Activated T-cell treated with anti-CD3 and anti-CD28 coated beads, Interleukin-2, amount 50 U/mL, for 1 hour (primary cell): ENCODE data around the gene SCN2B.

Experiments
- DNase-seq: peaks from one replicate; pipeline ENCODE4 v3.0.0-alpha.2; 2020

Gene SCN2B

DNA sequence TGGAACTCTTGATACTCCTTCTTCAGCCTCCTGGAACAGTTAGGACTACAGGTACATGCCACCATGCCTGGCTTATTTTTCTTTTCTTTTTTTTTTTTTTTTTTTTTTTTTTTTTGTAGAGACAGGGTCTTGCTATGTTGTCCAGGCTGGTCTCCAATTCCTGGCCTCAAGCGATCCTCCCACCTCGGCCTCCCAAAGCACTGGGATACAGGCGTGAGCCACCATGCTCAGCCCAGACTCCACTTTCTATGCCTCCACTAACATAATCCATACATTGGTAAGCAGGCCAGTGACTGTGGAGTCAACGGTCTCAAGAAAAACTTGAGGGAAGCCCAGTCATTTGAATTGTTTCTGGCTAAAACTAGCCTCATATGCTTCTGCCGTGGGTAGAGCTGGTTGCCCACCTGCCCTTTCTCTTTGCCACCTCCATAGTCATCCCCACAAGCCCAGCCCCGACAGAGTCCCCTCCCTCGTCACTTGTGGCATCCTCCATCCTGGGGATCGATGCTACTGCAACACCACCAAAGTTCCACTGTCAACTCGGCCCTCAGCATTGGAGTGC, 2.4 kb downstream of the SCN2B start:
- DNase-seq: no peak

DNA sequence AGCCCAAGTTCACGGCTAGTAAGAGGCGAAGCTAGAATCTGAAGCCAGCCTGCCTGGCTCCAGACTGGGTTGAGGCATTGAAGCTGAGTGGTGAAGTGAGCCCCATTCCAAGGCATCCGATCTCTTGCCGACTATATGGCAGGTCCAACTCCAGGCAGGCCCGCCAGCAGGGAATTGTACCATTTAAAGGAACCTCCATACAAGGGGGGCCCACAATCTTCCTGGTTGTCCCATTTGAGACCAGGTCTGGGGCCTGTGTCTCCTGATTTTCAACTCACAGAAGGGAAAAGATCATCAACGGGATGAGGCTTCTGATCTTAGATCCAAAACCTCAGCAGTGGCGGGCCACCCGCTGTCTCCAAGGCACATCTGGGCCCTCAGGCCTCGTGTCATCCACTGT, 4.1 kb downstream of the SCN2B start:
- DNase-seq: no peak

DNA sequence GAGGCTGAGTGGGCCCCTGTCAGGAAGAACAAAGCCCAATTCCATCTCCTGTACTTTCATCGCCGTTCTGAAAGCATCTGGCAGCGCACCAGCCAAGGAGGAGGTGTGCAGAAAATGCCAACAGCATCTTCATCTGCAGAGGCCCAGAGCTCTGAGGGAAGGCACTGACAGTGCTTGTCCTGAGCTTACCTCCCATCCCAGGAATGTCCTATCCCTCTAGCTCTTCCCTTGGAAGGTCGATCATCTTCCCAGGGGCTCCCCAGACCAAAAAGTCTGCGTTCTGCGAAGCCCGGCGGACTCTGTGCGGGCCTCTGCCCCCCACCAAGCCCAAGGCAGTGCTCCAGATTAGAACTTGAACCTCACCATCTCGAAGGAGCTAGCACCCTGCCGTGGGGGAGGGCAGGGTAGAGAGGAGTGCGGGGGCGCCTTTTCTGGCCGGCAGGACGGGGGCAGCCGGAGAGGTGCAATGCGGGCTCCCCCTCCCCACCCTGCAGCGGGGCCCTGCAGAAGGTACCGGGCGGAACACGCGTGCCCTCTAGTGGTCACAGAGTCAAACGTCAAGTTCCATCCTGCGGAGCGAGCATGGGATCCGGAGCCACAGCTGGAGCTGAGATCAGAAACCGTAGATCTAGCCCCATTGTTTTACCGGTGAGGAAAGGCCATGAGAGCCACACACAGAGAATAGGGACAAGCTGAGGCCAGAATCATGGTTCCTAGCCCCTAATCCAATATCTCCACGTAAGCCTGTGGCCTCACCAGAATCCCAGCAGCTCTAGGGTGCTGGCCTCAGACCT, 5.0 kb downstream of the SCN2B start:
- peak; percentile 74 for DNase-seq

DNA sequence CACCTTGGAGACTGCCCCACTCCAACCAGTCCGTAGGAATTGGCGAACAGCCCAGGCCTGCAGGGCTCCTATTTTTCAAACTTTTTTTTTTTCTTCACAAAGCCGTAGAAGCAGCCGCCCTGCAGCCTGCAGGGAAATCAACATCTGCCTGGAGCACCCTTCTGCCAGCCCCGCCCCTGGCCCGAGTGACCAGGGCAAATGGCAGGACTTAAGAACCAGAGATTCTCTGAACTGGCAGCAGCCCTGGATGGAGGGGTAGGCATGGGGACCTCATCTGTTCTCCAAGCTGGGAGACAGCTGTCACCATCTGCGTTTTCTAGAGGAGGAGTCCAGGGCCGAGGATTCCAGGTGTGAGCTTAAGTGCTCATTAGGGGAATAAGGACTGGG, 5.6 kb downstream of the SCN2B start:
- no peak for DNase-seq

DNA sequence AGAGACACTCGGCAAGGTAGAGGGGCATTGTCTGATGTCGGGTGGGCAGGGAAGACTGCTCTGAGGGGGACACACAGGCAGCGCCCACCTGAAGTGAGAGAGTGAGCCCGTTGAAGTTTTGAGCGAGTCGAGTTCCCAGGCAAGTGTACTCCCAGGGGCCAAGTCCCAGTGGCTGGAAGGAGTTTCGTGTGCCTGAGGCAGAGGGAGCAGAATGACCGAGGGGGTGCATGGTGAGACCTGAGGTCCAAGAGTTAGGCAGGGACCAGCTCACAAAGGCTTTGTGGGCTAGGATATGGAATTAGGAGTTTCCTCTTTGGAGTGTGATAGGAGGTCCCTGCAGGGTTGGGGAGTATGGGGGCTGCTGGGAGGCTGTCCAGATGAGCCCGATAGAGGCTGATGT, 6.2 kb downstream of the SCN2B start:
- DNase-seq: no peak

DNA sequence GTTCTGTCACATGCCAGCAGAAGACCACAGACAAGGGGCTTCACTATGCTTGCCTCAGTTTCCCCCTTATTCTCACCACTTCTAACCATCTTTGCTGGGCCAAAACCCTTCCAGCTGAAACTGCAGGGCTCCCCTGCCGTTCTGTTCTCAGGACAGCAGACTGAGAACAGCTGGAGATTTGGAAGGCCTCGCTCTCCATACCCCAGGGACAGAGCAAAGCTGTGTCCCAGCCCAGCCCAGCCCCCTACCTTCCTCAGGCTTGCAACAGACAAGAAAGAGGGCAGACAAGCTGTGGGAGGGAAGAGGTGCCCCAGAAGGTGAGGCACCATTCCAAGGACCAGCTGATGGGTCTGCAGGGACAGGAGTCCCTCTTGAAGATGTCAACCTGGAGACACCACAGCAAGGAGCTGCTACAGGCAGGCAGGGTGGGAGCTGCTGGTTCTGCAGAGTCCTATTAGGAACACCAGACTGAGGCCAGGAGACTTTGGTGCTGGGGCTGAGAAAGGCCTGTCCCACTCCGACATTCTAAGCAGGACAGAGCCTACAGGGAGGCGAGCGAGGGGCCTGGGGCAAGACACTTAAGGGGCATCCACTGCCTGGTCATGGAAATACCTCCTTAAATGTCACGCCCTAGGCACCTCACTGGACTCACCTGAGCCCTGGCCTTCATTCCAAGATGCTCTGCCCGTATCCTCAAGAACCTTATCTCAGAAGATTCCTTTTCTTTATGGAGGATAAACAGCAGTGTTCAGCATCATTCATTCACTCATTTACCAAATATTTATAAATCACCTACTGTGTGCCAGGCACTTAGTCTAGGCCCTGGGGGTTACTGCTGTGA, 6.9 kb downstream of the SCN2B start:
- DNase-seq: no peak

DNA sequence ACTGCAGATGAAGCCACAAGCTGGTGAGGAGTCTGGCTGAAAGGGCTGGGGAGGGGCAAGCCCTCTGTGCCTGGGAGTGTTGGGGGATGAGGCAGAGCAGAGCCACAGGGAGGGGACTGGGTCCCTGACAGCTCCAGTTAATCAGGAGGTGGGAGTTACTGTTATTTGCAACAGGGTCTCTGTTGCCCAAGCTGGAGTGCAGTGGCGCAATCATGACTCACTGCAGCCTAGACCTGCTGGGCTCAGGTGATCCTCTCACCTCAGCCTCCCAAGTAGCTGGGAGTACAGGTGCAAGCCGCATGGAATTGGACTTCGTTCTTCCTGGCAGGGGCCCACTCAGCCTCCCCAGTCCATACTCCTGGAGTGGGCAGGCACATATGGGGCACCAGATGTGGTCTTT, 7.7 kb downstream of the SCN2B start:
- no peak for DNase-seq

DNA sequence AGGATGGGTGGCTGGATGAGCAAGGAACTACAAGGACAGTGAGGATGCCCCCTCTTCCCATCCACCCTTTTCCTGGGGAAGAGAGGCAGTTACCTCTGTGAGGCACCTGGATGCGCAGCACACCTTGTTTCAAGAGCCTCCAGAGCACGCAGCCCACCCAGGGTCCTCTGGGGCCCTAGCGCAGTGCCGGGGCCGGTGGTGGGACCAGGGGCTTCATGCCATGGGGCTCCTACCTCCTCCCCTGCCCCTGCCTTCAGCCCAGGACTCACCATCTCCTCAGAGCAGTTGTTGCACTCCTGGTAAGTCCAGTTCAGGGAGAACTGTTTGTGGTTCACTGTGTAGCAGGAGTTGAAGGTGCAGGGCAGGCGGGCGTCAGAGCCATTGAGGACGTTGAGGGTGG, 8.1 kb downstream of the SCN2B start:
- DNase-seq: no peak

DNA sequence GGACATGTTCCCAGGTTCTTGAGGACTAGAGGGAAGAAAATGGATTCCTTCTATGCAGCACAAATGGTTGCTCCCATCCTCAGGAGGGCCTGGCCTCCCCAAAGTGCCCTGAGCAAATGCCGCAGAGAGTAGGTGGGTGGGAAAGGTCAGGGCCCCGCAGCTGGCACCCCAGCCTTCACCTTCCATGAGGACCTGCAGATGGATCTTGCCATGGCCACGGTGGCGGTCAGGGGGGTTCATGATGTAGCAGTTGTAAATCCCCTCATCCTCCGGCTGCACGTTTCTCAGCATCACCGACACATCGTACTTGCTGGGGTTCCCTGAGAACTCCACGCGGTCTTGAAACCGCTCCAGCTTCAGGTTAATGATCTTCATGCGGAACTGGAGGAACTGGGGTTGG, 8.5 kb downstream of the SCN2B start:
- no peak for DNase-seq

DNA sequence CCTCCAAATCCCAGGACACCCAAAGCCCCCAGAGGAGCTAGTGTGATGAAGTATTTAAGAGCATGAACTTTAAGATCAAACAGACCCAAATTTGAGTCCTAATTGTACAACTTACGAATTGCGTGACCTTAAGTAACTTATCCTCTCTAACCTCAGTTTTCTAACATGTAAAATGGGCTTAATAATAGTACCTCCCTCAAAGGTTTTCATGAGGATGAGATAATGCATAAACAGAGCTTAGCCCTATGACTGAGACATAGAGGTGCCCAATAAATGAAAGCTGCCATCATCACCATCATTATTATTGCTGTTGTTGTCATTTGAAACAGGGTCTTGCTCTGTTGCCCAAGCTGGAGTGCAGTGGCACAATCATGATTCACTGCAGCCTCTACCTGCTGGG, 9.2 kb downstream of the SCN2B start:
- DNase-seq: no peak

DNA sequence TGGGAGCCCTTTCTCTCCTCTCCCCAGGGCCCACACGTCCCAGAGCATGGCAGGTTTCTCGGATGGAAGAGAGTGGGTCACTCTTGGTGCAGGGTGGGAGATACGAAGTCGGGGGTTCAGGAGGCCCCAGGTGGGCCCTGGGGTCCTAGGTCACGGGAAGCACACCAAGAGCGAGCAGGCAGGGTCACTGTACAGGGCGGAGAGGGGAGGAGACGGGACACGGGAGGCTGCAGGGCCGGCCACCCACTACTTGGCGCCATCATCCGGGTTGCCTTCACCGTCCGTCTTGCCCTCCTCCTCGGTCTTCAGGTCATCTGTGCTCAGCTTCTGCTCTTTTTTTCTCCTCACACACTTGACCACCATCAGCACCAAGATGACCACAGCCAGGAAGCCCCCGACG, 9.8 kb downstream of the SCN2B start:
- no peak for DNase-seq

DNA sequence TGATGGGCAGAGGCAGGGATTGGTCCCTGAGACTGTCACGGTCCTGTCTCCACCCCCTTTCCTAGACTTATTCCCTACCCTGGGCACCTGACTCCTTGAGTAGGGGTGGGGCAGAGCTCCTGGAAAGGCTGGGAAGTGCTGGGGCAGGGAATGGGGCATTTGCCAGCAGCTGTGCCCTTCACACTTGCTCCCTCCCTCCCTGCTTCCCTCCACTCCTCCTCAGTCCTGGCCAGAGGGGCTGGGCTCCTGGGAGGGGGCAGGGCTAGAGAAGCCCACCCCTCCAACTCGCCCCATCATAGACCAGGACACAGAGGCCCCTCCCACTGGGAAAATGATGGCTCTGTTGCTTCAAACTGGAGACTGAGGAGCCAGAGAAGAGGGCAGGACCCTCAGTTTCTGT, 11.6 kb downstream of the SCN2B start:
- no peak for DNase-seq

DNA sequence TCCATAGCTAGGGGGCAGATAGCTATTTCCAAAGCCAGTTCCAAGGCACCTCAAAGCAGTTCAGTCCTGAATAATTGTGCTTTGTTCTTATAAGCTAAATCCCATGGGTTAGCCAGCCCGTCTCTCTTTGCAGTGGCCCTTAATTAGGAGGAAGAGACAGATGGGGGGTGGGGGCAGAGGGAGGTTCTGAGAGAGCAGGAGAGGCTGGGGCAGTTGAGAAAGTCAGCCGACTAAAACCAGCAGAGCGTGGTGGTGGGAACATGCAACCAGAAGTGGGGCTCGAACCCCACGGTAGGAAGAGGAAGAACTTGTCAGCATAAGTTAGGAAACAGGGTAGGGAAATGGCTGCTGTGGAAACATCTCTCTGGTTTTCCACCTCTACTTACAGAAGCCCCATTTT, 12.9 kb downstream of the SCN2B start:
- no peak for DNase-seq

DNA sequence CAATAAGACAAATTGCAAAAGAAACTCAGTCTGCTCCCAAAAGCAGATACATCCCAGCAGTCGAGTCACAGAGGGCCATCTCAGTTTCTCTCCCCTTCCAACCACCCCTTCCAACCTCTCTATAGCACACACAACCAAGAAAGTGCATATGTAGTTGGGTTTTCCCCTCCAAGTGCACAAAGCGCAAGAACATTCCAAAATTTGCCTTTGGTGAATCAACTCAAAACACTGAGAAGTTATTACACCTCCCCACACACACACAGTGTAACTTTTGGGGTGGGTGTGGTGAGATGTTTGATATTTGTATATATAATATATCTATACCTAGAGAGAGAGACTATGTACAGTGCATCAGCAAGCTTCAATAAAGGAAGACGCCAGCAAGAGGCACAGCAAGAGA, 13.6 kb downstream of the SCN2B start:
- DNase-seq: no peak

DNA sequence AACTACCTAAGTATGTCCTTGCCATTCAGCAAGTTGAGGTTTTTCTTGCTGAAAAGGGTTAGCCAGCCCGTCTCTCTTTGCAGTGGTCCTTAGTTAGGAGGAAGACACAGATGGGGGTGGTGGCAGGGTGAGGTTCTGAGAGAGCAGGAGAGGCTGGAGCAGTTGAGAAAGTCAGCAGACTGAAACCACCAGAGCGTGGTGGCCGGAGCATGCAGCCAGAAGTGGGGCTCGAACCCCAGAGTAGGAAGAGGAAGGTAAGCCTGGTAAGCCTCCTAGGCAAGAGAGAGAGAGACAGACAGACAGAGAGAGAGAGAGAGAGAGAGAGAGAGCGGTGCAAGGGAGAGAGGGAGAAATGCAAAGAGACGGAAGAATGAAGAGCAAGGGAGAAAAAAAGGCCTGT, 14.7 kb downstream of the SCN2B start:
- no peak for DNase-seq

DNA sequence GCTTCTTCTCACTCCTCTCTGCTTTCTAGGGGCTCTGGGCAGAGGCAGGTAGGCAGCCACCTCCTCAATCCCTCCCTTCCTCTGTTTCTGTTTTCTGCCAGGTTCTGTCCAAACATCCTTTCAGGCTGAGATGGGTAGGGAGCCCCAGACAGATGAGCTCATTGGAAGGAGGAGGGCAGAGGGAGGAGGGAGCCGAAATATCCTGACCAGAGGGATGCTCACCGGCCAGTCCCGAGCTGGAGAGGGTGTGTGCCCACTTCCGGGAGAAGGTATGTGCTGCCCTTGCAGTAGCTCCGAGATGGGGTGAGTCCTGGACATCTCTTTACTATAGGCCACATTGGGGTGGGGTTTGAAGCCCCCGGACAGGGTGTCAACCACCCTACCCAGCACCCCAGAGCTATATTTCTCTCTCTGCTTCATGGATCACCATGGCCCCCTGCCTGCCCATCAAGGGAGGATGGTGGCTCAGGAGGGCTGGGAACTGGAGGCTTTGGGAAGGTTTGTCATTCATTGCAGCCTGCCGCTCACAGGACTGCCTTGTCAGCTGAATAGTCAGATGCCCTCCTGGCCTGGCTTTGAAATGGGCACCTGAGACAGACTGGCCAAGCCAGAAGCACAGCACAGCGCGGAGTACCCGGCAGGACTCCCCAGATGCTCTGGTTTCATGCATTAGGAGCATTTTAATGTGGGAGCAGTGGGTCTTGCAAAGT, 19.1 kb downstream of the SCN2B start:
- no peak for DNase-seq

DNA sequence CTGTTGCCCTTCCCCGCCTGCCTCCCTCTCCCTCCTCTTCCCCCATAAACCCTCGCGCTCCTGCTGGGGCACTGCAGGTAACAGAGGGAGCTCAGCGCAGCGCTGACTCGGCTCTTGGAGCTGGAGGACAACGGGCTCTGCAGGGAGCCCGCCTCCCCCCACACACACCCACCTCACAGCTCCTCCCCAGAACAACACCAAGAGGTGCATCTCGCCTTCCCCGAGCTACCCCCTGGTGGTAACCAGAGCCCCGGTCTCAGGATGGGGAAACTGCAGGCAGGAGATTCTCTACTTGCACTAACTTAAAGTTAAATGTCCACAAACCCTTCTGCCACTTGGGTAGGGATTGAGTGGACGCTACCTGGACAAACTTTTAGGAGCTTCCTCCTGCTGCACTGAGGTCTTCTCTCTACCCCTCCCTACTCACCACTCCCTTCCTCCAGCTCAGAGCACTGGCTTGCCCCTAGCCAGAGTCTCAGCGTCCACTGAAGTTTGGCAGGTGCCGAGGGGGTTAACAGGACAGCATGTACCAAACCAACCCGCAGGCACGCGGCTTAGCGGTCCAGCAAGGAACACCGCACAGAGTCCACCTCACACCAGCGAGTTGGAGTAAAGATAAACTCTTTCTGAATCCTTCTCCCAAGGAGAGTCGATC, 19.8 kb downstream of the SCN2B start:
- DNase-seq: peak; percentile 27

DNA sequence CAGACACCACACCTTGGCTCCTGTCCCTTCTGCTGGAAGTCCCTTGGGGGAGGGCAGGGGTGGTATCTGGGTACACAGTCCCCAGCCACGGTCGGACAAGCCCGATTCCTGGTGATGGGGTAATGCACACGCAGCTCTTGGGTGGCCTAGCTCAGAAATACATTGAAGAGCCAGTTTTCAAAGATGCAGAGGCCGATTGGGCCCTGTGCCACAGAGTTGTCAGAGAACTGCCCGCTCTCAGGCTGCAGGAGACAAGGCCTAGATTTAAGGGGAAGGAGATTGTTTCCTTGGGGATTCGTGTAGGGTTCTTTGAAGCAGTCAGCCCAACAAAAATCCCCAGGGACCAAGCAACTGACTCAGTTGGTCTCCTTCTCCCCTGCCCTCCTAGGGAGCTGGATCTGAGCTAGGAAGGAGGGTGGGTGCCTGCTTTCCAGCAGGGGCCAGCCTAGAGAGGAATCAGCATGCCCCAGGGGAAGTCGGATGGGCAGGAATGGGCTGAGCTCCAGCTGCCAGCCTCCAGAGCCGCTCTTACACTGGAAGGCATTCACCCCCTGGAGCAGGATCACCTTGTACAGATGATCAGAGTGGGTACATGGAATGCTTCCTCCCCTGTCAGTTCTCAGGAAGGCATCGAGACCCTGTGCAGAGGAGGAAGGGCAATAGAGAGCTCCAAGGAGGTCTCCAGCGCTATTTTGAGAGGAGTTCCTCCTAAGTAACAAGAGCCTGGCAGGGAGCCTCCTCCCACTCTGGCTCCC, 20.5 kb downstream of the SCN2B start:
- DNase-seq: no peak

DNA sequence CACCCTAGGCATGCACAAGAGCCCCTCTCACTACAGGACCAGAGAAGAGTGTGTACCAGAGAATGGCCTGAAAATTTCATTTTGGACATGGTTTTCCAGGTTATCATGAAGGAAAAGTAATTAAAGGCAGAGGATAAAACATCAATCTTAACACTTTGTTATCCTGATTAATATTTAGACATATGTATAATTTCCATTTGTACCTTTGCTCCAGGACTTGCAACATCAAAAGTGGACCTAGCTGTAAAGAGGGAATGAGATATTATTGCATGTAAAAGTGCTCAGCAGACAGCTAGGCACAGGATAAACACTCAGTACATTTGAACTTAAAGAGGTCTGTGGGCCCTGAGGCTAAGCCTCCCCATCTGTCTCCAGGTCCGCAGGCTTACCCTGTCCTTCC, 21.8 kb downstream of the SCN2B start:
- no peak for DNase-seq

DNA sequence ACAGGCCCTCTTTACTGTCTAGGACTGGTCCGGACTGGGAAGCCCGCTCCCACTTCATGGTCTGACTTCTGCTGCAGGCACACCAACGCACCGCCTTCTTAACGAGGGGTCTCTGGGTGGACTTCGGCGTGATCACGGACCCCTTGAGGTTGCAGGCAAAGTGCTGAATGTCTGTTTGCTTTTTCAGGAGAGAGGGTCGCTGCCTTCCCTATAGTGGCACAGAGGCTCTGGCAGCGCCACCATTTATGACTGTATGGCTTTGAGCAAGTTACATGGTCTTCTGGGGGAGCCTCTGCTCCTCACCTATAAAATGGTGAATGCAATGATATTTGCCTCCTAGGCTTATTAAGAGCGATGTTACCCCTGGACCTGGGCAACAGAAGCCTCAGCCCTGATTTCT, 22.5 kb downstream of the SCN2B start:
- no peak for DNase-seq

DNA sequence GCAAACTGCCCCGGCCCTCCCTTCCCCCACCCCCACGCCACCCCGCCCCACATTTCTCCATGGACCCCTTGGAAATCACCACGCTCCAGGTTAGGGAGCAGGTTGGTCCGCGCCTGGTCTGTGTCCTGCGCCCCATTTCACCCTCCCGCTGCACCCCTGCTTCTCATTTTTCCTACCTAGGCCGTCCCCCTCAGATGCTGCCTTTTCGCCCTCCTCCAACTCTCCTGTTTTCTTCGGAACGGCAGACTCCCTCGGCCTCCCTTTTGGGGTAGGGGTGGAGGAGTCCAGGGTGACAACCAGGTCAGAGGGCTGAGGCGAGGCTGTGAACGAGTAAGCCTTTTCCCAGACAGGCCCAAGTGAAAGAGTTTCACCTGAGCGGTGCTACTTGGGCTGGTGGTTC, 22.9 kb downstream of the SCN2B start:
- no peak for DNase-seq
